Small intestine (tissue), 7 donors: Measurements from ENCODE around the gene DDI1. TPM values are rescaled to one million over a fixed set of nuclear protein-coding genes. Genes with fewer than 3 reads are reported as not detected.

Source experiments
- DNase-seq, 2 donors: peaks; one replicate each; pipeline versions ENCODE4 v3.0.0 to v3.0.0-alpha.2; 2013
- FAIRE-seq: peaks from 2 replicates; lab custom pipeline; 2012; peaks lifted over from hg19 to GRCh38; lab: Jason Lieb, UNC
- H3K27ac ChIP-seq, 3 donors: one replicate each; pipeline ENCODE4 v1.5.1; 2013; ENCODE audit warnings: low read length in 2 of 3, mild to moderate bottlenecking in 2 of 3, control low read depth in 1 of 3, inconsistent platforms in 1 of 3, low read depth in 1 of 3, moderate library complexity in 1 of 3
- H3K27me3 ChIP-seq, 3 donors: one replicate each; pipeline ENCODE4 v1.6.1; 2013; ENCODE audit warnings: low read length in 3 of 3, inconsistent platforms in 1 of 3; ENCODE audit not compliant: control insufficient read depth in 3 of 3, insufficient read depth in 3 of 3
- H3K36me3 ChIP-seq, 3 donors: one replicate each; pipeline ENCODE4 v1.6.1; 2013; ENCODE audit warnings: low read length in 3 of 3, inconsistent platforms in 1 of 3, low read depth in 1 of 3, mild to moderate bottlenecking in 1 of 3, moderate library complexity in 1 of 3; ENCODE audit not compliant: control insufficient read depth in 3 of 3, insufficient read depth in 2 of 3
- H3K4me1 ChIP-seq, 3 donors: one replicate each; pipeline ENCODE4 v1.6.1; 2013; ENCODE audit warnings: low read length in 2 of 3, inconsistent platforms in 1 of 3, low read depth in 1 of 3, mild to moderate bottlenecking in 1 of 3, moderate library complexity in 1 of 3; ENCODE audit not compliant: control insufficient read depth in 3 of 3, insufficient read depth in 2 of 3
- H3K4me3 ChIP-seq, 3 donors: one replicate each; pipeline ENCODE4 v1.5.1; 2013; ENCODE audit warnings: low read length in 3 of 3, control low read depth in 1 of 3, inconsistent platforms in 1 of 3, low read depth in 1 of 3, mild to moderate bottlenecking in 1 of 3, moderate library complexity in 1 of 3
- H3K9me3 ChIP-seq, 2 donors: one replicate each; pipeline ENCODE4 v1.6.1; 2013; ENCODE audit warnings: low read depth in 1 of 2, low read length in 1 of 2; ENCODE audit not compliant: control insufficient read depth in 2 of 2, insufficient read depth in 1 of 2
- WGBS, 3 donors: extraction: QIAGEN DNeasy Blood & Tissue Kit; methylation state at CpG; one replicate each; pipeline ENCODE4 v1.1.7; 2013; 5-methylcytosine and 5-hydroxymethylcytosine counted together
- polyA plus RNA-seq, 4 donors: library from polyadenylated mRNA; stranded (reverse) in 3 of 4; unstranded in 1 of 4; fragments of 200-250 nt in 3 of 4; fragments of 120-200 nt in 1 of 4; gene quantifications; one replicate each; pipeline versions ENCODE4 v1.2.1 to v1.2.3, GENCODE V29; 2013
- donor health status: healthy with polysubstance abuse.
- donor health status: control.
- donor health status: control.
- donor health status: Bipolar disorder and iron deficiency.
- donor health status: healthy.

The DDI1 gene
- polyA plus RNA-seq, 4 donors: 0.06 TPM; not detected in 3

DNA sequence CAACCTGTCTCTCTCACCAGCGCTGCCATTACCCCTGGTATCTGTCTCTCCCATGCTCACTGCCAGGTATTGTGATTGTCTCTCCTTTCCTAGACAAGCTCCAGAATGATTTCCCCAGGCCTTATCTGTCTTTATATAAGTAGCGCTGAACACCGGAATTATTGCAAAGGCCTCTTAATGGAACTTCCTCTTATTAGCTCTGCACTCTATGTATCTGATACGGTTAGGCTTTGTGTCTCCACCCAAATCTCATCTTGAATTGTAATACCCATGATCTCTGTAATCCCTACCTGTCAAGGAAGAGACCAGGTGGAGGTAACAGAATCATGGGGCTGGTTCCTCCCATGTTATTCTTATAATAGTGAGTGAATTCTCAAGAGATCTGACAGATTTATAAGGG, 39.3 kb downstream of the DDI1 start:
- H3K27ac ChIP-seq: no peak overlapping the region

DNA sequence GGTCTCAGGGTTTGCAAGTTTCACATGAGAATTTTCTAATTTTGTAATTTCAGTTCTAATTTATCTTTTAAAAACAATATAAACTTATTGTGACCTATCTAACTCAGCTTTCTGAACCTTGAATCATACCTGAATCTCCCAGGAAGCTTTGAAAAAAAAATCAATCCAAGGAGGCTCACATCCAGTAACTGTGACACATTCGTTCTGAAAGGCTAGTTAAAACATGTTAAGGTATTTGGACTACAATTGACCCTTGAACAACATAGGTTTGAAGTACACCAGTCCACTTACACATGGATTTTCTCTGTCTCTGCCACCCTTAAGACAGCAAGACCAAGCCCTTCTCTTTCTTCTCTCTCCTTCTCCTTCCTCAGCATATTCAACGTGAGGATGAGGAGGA, 40.0 kb downstream of the DDI1 start:
- no peak overlapping the region for H3K4me3 ChIP-seq
- peak in 1 of 2 donors; percentile 41 for DNase-seq
- H3K27me3 ChIP-seq: no peaks in the 10 kb centered on the region
- H3K27ac ChIP-seq: no peak overlapping the region
- WGBS, 3 donors: 53 to 70% (median 58%) methylated on average over 2 of the region's 2 CpGs
- H3K9me3 ChIP-seq: no peaks in the 10 kb centered on the region
- H3K36me3 ChIP-seq: no peaks in the 10 kb centered on the region
- no peak for FAIRE-seq
- H3K4me1 ChIP-seq: no peaks in the 10 kb centered on the region

More for the DNA sequence above, 39.3 kb downstream of the DDI1 start:
- FAIRE-seq (no peak), DNase-seq (no peak)
- Histone ChIP-seq H3K9me3 (no peaks in the 10 kb centered on the region), H3K4me1 (no peaks in the 10 kb centered on the region), H3K36me3 (no peaks in the 10 kb centered on the region), H3K27me3 (no peaks in the 10 kb centered on the region), H3K4me3 (no peak overlapping the region)
- 83 to 91% (median 88%) methylated on average over 4 of the region's 4 CpGs for WGBS, 3 donors

DNA sequence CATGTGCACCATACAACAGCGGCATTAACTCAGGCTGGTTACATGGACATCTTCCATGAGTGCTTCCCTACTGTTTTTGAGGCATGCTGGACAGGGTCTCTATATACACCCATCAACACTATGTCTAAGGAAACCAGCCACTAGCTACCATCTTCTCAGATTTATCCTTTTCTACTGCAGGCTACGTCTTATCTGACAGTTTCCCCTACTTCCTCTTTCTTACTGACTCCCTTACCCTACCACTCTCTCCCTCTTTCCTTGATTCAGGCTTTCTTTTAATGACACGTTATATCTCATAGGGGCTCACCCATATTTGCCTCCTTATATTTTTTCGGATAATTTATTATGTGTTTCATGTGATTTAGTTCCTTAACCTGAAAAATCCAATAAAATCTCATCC, 41.8 kb downstream of the DDI1 start:
- 60 to 65% (median 62%) methylated on average over 4 of the region's 4 CpGs for WGBS, 3 donors
- Histone ChIP-seq H3K36me3 (no peaks in the 10 kb centered on the region), H3K4me1 (no peaks in the 10 kb centered on the region), H3K4me3 (no peak overlapping the region), H3K27ac (no peak overlapping the region), H3K9me3 (no peaks in the 10 kb centered on the region), H3K27me3 (no peaks in the 10 kb centered on the region)
- DNase-seq (no peak), FAIRE-seq (no peak)

DNA sequence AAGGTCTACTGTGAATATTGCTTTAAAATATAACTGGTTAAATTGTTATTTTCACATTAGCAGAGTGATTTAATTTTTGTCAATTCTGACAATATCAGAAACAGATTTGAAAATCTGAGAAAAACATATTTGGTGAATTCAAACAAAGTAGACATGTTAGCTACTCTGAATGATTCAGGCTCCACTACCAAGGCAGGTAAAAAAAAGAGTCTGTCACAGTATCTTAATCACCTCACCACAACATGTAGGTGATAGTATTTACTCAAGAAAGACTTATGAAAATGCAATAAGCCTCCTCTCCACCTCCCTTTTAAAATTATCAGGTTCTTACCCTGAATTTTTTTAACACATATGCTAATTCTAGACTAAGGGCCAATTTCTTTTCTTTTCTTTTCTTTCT, 42.6 kb downstream of the DDI1 start:
- no peaks in the 10 kb centered on the region for H3K9me3 ChIP-seq
- H3K36me3 ChIP-seq: no peaks in the 10 kb centered on the region
- no peak for FAIRE-seq
- no peak overlapping the region for H3K27ac ChIP-seq
- H3K4me3 ChIP-seq: no peak overlapping the region
- DNase-seq: no peak
- H3K4me1 ChIP-seq: no peaks in the 10 kb centered on the region
- H3K27me3 ChIP-seq: no peaks in the 10 kb centered on the region

DNA sequence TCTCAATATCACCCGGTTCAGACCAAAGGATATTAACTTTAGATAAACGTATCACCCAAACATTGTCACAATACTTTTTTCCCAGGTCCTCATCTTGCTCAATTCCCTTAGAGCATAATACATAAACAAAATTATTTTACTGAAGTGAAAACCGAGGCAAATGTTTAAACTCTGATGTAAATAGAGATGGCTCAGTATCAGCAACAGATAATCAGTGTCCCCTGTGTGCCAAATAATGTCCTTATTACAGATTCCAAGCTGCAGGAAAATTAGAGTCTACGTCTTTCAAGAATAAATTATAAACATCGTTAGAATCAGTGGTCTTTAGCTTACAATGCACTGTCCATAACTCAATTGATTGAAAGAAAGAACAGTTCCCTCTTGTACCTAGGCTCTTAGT, 50.2 kb downstream of the DDI1 start:
- FAIRE-seq (no peak), DNase-seq (no peak)
- Histone ChIP-seq H3K9me3 (no peaks in the 10 kb centered on the region), H3K27me3 (no peaks in the 10 kb centered on the region), H3K4me1 (no peaks in the 10 kb centered on the region), H3K36me3 (no peaks in the 10 kb centered on the region), H3K27ac (no peak overlapping the region), H3K4me3 (no peak overlapping the region)
- WGBS, 3 donors: 50 to 53% (median 50%) methylated on average over 5 of the region's 5 CpGs

Other genes with a start within 250 kb of the DDI1 start
- gene PDGFD, start 127.5 kb downstream of the DDI1 start, polyA plus RNA-seq: 10 to 100 TPM in 1 of 4 donors, 1 to 10 TPM in 1, under 1 TPM in 1, not detected in 1; 0.81 to 20.0 (median 3.5) TPM